ENCODE measurements around the gene ZC3H8. TPM values are rescaled to one million over a fixed set of nuclear protein-coding genes. Genes with fewer than 3 reads are reported as not detected.

Gene ZC3H8
- total RNA-seq, 1 experiment from 2014 or later, result 30.5 TPM

- no peaks in the 10 kb centered on the region for H3K27me3 Mint-ChIP-seq (ENCODE audit: insufficient read depth, unreplicated experiment)
- H3K9me3 Mint-ChIP-seq (ENCODE audit: unreplicated experiment), result no peaks in the 10 kb centered on the region
Measured at GRCh38 chr2:112301171-112301584, 46.3 kb upstream of the ZC3H8 start.

GRCh38 chr2:112296407-112296806, 41.6 kb upstream of the ZC3H8 start:
- CTCF ChIA-PET, result no interaction called here
- peaks cover 7% of the 10 kb centered on the region for H3K36me3 Mint-ChIP-seq (ENCODE audit: insufficient read depth, unreplicated experiment)
- H3K27me3 Mint-ChIP-seq (ENCODE audit: insufficient read depth, unreplicated experiment), result no peaks in the 10 kb centered on the region

More at GRCh38 chr2:112301171-112301584, 46.3 kb upstream of the ZC3H8 start:
- Mint-ChIP-seq H3K27ac (ENCODE audit: low read depth, unreplicated experiment) (no peak overlapping the region), H3K4me3 (ENCODE audit: unreplicated experiment) (no peak overlapping the region), H3K36me3 (ENCODE audit: insufficient read depth, unreplicated experiment) (peaks cover 13% of the 10 kb centered on the region), H3K4me1 (ENCODE audit: insufficient read depth, unreplicated experiment) (no peaks in the 10 kb centered on the region)
- CTCF ChIA-PET, result interaction anchor here (0.6 to 0.7 kb wide), 2 partner anchors 35 to 170 kb away, joined by 3 read pairs; no protein-coding TSS in a partner anchor
- TF ChIP-seq CTCF (IDR thresholded peaks at IDR 0.05; ENCODE audit: unreplicated experiment), result no peak
- no TSS peak for BruUV-seq (replicated peaks)
- intact Hi-C loops (cut with micrococcal nuclease), result no loop called here
- no peak for DNase-seq (ENCODE audit: unreplicated experiment)
- POLR2A ChIA-PET, result interaction anchor here (1.6 kb wide), 1 partner anchor 9 kb away, joined by 3 read pairs; no protein-coding TSS in a partner anchor

GRCh38 chr2:112295407-112296078, 40.7 kb upstream of the ZC3H8 start:
- no peak for TF ChIP-seq CTCF (IDR thresholded peaks at IDR 0.05; ENCODE audit: unreplicated experiment)
- POLR2A ChIA-PET, result interaction anchor here (1.0 to 1.5 kb wide), 3 partner anchors 12 to 21 kb away, joined by 3 to 4 read pairs (median 3); no protein-coding TSS in a partner anchor
- no peak overlapping the region for H3K4me3 Mint-ChIP-seq (ENCODE audit: unreplicated experiment)
- DNase-seq (ENCODE audit: unreplicated experiment), result no peak
- intact Hi-C loops (cut with micrococcal nuclease), result no loop called here
- no peaks in the 10 kb centered on the region for H3K9me3 Mint-ChIP-seq (ENCODE audit: unreplicated experiment)
- H3K4me1 Mint-ChIP-seq (ENCODE audit: insufficient read depth, unreplicated experiment), result no peaks in the 10 kb centered on the region
- BruUV-seq (replicated peaks), result no TSS peak
- no peaks in the 10 kb centered on the region for H3K27me3 Mint-ChIP-seq (ENCODE audit: insufficient read depth, unreplicated experiment)
- CTCF ChIA-PET, result interaction anchor here (0.7 kb wide), 1 partner anchor 41 kb away, joined by 3 read pairs; no protein-coding TSS in a partner anchor
- no peaks in the 10 kb centered on the region for H3K36me3 Mint-ChIP-seq (ENCODE audit: insufficient read depth, unreplicated experiment)
- no peak overlapping the region for H3K27ac Mint-ChIP-seq (ENCODE audit: low read depth, unreplicated experiment)

More at GRCh38 chr2:112296407-112296806, 41.6 kb upstream of the ZC3H8 start:
- intact Hi-C loops (cut with micrococcal nuclease), result no loop called here
- DNase-seq (ENCODE audit: unreplicated experiment), result no peak
- H3K9me3 Mint-ChIP-seq (ENCODE audit: unreplicated experiment), result no peaks in the 10 kb centered on the region
- POLR2A ChIA-PET, result interaction anchor here (1.2 kb wide), 1 partner anchor 22 kb away, joined by 3 read pairs; no protein-coding TSS in a partner anchor
- no peak overlapping the region for H3K27ac Mint-ChIP-seq (ENCODE audit: low read depth, unreplicated experiment)
- no peak for TF ChIP-seq CTCF (IDR thresholded peaks at IDR 0.05; ENCODE audit: unreplicated experiment)
- no TSS peak for BruUV-seq (replicated peaks)
- H3K4me1 Mint-ChIP-seq (ENCODE audit: insufficient read depth, unreplicated experiment), result no peaks in the 10 kb centered on the region
- H3K4me3 Mint-ChIP-seq (ENCODE audit: unreplicated experiment), result no peak overlapping the region

GRCh38 chr2:112293636-112294401, 39.0 kb upstream of the ZC3H8 start:
- intact Hi-C loops (cut with micrococcal nuclease), result no loop called here
- H3K36me3 Mint-ChIP-seq (ENCODE audit: insufficient read depth, unreplicated experiment), result no peaks in the 10 kb centered on the region
- no peak overlapping the region for H3K4me3 Mint-ChIP-seq (ENCODE audit: unreplicated experiment)
- no TSS peak for BruUV-seq (replicated peaks)
- TF ChIP-seq CTCF (IDR thresholded peaks at IDR 0.05; ENCODE audit: unreplicated experiment), result no peak
- H3K9me3 Mint-ChIP-seq (ENCODE audit: unreplicated experiment), result no peaks in the 10 kb centered on the region
- no peak overlapping the region for H3K27ac Mint-ChIP-seq (ENCODE audit: low read depth, unreplicated experiment)
- ChIA-PET POLR2A (no interaction called here), CTCF (no interaction called here)
- no peaks in the 10 kb centered on the region for H3K27me3 Mint-ChIP-seq (ENCODE audit: insufficient read depth, unreplicated experiment)
- no peaks in the 10 kb centered on the region for H3K4me1 Mint-ChIP-seq (ENCODE audit: insufficient read depth, unreplicated experiment)
- DNase-seq (ENCODE audit: unreplicated experiment), result no peak

Data from MCF 10A (cell line).